ENCODE results near the gene TWIST2.

DNA sequence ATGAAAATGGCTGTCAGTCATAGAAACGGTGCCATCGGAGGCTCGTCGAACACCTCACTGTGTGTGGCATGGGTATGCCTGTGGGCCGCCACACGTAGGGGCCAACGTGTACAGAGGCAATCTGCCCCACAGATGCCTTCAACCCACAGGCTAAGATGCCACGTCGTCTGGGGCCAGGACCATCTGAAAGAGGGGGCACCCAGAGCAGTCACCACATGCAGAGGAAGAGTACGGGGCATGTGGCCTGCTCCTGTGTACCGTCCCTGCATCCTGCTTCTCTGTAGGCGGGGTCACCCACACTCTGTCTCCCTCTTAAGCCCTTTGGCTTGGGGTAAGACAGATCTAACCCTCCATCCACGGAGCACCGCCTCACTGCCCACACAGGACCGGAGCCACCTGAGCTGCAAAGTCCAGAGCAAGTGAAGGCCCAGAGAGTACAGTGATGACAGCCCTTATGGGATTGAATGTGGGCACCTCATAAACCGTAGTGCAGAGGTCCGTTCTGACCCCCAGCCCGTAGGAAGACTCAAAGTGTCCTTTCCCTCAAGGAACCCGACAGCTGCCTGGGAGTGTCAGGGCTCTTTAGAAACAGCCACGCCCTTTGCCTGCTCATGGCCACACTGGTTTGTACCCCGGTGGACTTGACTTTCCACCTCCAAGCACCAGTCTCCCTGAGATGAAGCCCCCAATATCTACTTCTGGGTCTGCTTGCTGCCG lies 66.2 kb downstream of the TWIST2 start:
- TF ChIP-seq, protein P1, sequence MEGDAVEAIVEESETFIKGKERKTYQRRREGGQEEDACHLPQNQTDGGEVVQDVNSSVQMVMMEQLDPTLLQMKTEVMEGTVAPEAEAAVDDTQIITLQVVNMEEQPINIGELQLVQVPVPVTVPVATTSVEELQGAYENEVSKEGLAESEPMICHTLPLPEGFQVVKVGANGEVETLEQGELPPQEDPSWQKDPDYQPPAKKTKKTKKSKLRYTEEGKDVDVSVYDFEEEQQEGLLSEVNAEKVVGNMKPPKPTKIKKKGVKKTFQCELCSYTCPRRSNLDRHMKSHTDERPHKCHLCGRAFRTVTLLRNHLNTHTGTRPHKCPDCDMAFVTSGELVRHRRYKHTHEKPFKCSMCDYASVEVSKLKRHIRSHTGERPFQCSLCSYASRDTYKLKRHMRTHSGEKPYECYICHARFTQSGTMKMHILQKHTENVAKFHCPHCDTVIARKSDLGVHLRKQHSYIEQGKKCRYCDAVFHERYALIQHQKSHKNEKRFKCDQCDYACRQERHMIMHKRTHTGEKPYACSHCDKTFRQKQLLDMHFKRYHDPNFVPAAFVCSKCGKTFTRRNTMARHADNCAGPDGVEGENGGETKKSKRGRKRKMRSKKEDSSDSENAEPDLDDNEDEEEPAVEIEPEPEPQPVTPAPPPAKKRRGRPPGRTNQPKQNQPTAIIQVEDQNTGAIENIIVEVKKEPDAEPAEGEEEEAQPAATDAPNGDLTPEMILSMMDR (IDR thresholded peaks at IDR 0.05; ENCODE audit: insufficient read depth, low read length): no peak
- TF ChIP-seq POLR2AphosphoS5 (IDR thresholded peaks at IDR 0.05; ENCODE audit: low read depth) (no peak), SPI1 (IDR thresholded peaks at IDR 0.05; ENCODE audit: borderline replicate concordance, low read depth) (no peak), GABPA (IDR thresholded peaks at IDR 0.05; ENCODE audit: low read depth) (no peak)
- TF ChIP-seq, protein P2, sequence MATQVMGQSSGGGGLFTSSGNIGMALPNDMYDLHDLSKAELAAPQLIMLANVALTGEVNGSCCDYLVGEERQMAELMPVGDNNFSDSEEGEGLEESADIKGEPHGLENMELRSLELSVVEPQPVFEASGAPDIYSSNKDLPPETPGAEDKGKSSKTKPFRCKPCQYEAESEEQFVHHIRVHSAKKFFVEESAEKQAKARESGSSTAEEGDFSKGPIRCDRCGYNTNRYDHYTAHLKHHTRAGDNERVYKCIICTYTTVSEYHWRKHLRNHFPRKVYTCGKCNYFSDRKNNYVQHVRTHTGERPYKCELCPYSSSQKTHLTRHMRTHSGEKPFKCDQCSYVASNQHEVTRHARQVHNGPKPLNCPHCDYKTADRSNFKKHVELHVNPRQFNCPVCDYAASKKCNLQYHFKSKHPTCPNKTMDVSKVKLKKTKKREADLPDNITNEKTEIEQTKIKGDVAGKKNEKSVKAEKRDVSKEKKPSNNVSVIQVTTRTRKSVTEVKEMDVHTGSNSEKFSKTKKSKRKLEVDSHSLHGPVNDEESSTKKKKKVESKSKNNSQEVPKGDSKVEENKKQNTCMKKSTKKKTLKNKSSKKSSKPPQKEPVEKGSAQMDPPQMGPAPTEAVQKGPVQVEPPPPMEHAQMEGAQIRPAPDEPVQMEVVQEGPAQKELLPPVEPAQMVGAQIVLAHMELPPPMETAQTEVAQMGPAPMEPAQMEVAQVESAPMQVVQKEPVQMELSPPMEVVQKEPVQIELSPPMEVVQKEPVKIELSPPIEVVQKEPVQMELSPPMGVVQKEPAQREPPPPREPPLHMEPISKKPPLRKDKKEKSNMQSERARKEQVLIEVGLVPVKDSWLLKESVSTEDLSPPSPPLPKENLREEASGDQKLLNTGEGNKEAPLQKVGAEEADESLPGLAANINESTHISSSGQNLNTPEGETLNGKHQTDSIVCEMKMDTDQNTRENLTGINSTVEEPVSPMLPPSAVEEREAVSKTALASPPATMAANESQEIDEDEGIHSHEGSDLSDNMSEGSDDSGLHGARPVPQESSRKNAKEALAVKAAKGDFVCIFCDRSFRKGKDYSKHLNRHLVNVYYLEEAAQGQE (IDR thresholded peaks at IDR 0.05; ENCODE audit: insufficient replicate concordance, low read depth): no peak

All from HL-60 (cell line).